Sciatic nerve (tissue), 2 donors: ENCODE measurements around the gene RPP25. TPM values are rescaled to one million over a fixed set of nuclear protein-coding genes. Genes with fewer than 3 reads are reported as not detected.
A peak's percentile ranks its signal among the peaks of the same experiment; 100 is the strongest.

Experiments used
- ATAC-seq: fragments of 200-7000 bp; cut with Tn5 transposase; one replicate; pipeline ENCODE4 v1.9.1; 2020; ENCODE audit warnings: mild to moderate bottlenecking, moderate library complexity
- DNase-seq: peaks from one replicate; pipeline ENCODE4 v3.0.0-alpha.2; 2020; ENCODE audit warnings: low spot score
- intact Hi-C: fragments of 100-400 bp; cut with DNase I; formaldehyde crosslinking; loops from one replicate; pipeline ENCODE4 v1.14.2; 2022
- total RNA-seq: library from RNA; stranded (reverse); fragmentation: NEBNext Ultra II Directional; extraction: Animal tissue kit (Norgen Biotek cat#: 25700); gene quantifications from one replicate; pipeline ENCODE4 v1.2.1, GENCODE V29; 2021
- donor health status: DM: no; HTN: no; CAD: no.
- donor health status: DM: no; HTN: no; CAD: no.

The RPP25 gene
- total RNA-seq, 1 donor from 2014 or later: 6.0 TPM

- DNase-seq (no peak), ATAC-seq (no peak)
- intact Hi-C loops: no loop called here
Measured at GRCh38 chr15:74967670-74968069, 11.1 kb upstream of the RPP25 start.

DNA sequence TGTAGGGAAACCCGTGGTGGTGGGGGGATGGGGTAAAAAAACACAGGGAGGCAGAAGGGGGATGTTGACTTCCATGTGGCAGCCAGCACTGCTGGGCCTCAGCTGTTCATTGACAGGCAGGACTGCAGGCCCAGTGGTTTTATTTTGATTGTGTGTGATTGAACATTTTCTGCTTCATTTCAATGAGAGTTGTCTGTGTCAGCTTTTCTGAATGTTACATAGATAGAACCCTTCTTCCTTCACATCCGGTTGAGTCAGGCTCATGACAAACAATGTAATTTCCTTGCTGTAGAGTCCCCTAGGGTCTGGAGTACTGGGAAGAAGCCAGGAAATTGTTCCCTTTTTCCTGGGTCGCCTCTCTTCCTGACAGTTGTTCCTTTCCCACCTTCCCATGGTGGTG lies 8.2 kb upstream of the RPP25 start:
- ATAC-seq (peak; percentile 29), DNase-seq (no peak)
- intact Hi-C loops: no loop called here

- intact Hi-C loops: no loop called here
- no peak for ATAC-seq
- DNase-seq: no peak
Measured at GRCh38 chr15:74963213-74963612, 6.6 kb upstream of the RPP25 start.

DNA sequence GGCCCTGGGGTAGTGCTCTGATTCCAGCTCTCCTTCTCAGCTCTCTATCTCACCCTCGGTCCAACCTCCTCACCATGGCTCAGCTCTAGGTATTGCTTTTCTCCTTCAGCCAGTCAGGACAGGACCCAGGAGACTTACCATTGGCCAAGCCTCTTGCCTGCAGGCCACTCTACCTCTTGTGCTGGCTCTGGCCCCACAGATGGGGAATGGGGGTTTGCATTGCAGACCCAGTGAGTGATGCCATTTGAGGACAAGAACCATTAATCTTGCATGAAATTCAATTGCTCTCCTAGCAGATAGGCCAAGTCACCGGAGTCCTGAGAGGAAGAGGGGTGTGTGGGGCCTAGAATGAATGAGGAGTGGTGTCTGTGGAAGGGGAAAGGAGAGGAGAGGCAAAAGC lies 6.1 kb upstream of the RPP25 start:
- intact Hi-C loops: no loop called here
- DNase-seq: no peak
- no peak for ATAC-seq

GRCh38 chr15:74962219-74962618 lies 5.6 kb upstream of the RPP25 start:
- ATAC-seq (no peak), DNase-seq (no peak)
- intact Hi-C loops: no loop called here

DNA sequence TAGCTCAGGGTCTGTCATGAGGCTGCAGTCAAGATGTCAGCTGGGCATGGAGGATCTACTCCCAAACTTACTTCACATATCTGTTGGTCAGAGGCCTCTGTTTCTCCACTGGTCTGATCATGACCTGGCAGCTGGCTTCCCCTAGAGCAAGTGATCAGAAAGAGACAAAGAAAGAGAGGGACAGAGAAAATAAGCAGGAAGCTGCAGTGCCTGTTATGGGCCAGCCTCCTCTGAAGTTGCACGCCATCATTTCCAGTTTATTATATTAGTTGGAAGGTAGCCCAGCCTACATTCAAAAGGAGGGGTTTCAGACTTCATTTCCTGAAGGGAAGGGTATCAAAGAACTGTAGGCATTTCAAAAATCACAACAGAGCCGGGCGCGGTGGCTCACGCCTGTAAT lies 5.0 kb upstream of the RPP25 start:
- DNase-seq (no peak), ATAC-seq (no peak)
- intact Hi-C loops: no loop called here

- DNase-seq: no peak
- intact Hi-C loops: no loop called here
- ATAC-seq: no peak
Measured at GRCh38 chr15:74960995-74961588, 4.5 kb upstream of the RPP25 start.

DNA sequence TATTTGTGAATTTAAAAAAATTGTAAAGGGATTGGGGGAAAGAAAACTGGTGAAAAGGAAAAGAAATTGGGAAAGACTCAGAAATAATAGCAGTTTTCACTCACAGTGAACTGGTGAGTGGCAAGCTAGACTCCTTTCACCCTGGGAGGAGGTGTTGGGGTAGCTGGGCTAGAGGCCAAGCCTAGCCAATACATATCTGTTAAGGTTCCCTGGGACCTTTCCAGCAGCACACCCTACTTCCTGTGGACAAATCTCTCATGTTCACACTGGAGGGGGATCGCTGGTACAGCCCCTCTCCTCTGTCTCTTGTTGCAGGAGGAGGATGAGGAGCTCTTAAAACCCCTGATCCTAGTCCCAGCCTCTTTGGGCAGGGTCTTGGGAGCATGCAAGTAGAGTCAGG lies 3.7 kb upstream of the RPP25 start:
- DNase-seq: no peak
- intact Hi-C loops: no loop called here

DNA sequence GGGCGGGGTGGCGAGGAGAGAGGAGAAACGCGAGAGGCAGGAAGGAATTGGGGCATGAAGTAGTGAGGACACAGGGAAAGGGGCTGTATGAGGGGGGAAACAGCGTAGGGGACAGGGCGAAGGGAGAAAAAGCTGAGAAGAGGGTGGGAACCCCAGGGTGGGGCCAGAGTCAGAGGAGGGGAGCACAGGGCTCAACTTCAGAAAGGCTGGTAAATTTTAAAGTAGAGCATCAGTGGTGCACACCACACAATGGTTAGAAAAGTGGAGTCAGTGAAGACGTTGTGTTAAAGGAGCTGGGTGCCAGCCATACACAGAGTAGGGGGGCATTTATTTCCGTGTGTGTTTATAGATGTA lies 3.0 kb upstream of the RPP25 start:
- DNase-seq (no peak), ATAC-seq (no peak)
- intact Hi-C loops: no loop called here

More for the DNA sequence above, 3.7 kb upstream of the RPP25 start:
- no peak for ATAC-seq

- DNase-seq (no peak), ATAC-seq (no peak)
- intact Hi-C loops: no loop called here
Measured at GRCh38 chr15:74958908-74959585, 2.5 kb upstream of the RPP25 start.

DNA sequence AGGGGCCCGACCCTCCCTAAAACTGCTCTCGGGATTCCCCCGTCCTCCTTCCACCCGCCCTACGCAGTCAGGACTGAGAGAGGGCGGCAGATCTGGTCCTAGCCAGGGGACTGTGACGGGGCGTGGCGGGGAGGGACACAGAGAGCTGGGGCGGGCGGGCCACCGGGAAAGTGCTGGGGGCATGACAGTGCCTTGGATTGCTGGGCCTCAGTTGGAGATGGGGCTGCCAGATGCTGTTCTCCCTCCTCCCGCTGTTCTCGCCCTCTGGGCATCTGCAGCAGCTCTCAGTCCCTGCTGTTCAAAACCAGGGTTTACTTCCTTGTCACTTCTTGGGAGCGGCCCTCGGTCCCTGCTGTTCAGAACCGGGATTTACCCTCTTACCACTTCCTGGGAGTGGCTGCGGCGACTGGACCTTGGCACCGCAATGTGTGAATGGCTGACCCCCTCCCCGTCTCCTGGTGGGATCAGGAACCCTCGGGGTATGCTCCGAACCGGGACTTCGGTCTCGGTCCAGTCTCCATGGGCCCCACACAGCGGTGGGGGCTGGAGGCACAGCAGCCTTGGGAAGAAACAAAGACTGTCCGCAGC lies 1.8 kb upstream of the RPP25 start:
- ATAC-seq (peak; percentile 57), DNase-seq (peak; percentile 75)
- intact Hi-C loops: no loop called here

DNA sequence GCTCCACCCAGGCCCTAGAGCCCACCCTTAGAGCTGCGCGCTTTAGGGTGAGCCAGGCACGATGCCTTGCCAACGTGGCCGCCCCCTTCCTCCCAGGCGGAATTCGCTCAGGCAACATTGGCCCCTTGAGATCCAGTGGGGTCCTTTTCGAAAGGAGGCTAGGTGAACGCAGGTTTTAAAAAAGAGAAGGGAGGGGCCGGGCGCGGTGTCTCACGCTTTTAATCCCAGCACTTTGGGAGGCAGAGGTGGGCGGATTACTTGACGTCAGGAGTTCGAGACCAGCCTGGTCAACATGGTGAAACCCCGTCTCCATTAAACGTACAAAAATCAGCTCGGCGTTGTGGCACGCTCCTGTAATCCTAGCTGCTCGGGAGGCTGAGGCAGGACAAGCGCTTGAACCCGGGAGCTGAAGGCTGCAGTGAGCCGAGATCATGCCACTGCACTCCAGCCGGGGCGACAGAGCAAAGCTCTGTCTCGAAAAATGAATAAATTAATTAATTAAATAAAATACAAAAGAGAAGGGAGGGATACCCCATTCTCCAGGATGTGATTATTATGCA lies 984 bp upstream of the RPP25 start:
- DNase-seq (no peak), ATAC-seq (no peak)
- intact Hi-C loops: no loop called here

DNA sequence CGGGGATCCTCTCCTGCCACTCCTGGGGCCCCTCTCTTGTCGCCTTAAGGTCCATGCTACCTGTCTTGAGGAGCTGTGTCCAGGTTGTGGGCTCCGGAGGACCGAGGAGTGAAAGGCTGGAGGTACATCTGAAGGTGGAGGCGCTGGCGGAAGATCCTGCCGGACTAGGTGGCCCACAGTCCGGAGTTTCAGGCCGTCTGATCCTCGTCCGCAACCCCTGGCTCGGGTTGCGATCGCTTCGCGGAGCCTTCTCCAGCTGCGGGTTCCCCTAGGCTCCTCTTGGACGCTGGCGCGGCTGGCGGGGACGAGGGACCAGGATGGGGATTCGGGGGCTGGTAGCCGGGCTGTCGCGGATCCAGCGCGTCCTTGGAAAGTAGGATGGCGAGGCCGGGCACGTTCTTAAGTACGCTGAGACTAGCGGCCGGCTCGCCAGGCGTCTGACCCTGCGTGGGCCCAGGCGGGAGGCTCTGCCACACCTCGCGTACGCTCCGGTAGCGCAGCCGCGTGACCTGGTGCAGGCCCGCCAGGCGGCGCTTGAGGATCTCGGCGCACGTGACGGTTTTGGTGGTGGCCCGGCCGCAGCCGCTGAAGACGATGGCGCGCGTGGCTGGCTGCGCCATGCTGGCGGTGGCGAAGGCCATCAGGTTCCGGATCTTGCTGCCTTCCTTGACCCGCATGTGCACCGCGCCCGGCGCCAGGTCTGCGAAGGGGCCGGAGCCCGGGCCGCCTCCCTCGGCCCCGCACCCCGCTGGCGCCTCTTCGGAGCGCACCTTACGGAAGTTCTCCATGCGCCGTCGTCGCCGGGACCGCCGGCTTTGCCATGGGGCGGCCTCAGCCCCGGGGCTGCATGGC lies 550 bp downstream of the RPP25 start:
- peak; percentile 84 for DNase-seq
- intact Hi-C loops: no loop called here
- ATAC-seq: peak; percentile 71

DNA sequence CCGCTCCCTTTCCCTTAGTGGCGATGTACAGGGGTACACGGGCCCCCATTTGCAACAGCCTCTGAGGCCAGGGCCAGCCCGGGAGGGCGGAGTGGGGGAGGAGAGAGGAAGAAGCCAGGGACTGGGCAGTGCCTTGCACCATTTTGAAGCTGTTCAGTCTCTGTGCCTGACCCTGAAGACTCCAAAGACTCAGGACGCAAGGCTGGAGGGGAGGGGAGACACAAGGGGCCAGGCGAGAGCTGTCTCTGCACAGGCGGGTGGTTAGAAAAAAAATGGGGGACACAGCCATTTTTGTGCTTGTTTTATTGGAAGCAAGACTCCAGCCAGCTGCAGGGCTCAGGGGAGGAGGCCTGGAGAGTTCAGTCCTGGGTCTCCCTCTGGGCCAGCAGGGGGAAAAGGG lies 1.6 kb downstream of the RPP25 start:
- intact Hi-C loops: no loop called here
- DNase-seq: no peak
- ATAC-seq: no peak

DNA sequence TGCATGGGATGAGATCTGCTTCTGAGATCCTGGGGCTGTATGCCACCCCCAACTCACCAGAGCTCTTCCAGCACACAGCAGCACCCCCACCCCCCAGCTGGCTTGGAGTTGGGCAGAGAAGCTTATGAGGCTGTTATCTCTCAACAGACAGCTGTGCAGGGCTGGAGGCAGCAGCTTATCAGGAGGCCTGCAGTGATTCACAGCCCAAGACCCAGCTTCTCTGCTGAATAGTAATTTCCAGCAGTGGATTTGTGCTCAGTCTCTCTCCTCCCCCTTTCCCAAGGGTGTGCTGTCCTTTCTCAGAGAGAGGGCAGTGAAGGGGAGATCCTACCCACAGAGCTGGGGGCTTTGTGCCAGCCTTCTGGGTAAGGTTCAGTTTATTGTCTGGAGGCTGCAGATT lies 2.1 kb downstream of the RPP25 start:
- ATAC-seq (no peak), DNase-seq (no peak)
- intact Hi-C loops: loop anchor here (5.0 kb wide), 1 partner anchor 182 kb away; no protein-coding TSS in a partner anchor

DNA sequence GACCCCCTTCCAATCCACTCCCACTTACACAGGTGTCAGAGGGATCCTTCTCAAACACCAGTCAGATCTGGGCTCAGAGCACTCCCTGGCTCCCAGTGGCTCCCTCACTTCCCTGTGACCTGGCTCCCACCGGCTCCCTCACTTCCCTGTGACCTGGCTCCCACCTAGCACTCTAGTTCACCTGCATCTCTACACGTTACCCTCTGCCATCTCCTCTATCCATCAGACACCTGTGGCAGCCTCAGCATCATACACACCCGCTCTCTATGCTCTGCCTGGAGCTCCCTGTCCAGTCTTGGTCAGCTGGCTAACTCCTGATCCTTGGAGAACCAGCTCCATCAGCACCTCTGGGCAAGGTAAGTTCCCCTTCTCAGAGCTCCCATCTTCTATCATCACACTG lies 5.6 kb downstream of the RPP25 start:
- ATAC-seq (peak; percentile 14), DNase-seq (no peak)
- intact Hi-C loops: loop anchor here (5.0 kb wide), 1 partner anchor 179 kb away; no protein-coding TSS in a partner anchor

GRCh38 chr15:74950078-74950908 lies 6.3 kb downstream of the RPP25 start:
- ATAC-seq (peak; percentile 80), DNase-seq (peak; percentile 89)
- intact Hi-C loops: loop anchor here (5.0 kb wide), 1 partner anchor 178 kb away; no protein-coding TSS in a partner anchor

- ATAC-seq (peak; percentile 97), DNase-seq (peak; percentile 94)
- intact Hi-C loops: no loop called here
Measured at GRCh38 chr15:74937590-74938371, 18.8 kb downstream of the RPP25 start, which contains the start of gene COX5A. TSS of gene COX5A (minus strand) at chr15:74938073. CDS start at chr15:74938014, 59 bp downstream.
